ENCODE data around the gene CARD10.

DNA sequence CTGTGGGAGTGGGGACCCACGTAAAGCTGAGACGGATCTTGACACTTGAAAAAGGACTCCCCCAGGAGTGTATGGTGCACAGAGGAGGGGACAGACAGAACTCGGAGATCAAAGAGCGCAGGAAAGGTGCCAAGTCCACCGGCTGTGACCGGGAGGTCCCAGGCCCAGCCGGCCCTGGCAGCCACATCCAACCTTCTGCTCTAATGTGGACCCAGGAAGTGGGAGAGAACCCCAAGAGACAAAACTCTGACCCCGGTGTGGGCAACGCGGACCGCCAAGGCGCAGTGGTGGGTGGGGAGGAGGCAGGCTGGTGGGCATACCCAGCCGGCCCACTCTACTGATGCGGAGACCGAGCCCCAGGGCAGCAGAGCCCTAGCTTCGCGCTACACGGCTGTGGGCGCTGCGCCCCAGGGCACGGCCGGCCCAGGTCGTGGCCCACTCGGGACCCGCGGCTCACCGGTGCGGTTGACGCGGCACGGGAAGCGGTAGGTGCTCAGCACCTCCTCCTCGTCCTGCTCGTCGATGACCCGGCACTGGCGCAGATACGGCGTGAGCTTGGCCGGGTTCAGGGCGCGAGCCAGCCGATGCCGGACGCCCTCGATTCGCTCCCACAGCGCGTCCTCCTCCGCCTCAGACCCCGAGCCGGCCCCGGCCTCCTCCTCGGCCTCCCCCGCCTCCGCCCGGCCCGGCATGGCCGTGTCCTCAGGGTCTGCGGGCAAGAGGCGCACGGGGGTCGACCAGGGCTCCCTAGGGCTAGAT, 527 bp downstream of the CARD10 start:
- TF ChIP-seq CTCF (IDR thresholded peaks at IDR 0.05) = no peak
- no peak for TF ChIP-seq POLR2A (IDR thresholded peaks at IDR 0.05)
